Stimulated activated CD8-positive, alpha-beta memory T cell treated with anti-CD3 and anti-CD28 coated beads, Interleukin-4, amount 100 ng/mL, for 48 hours (primary cell): ENCODE results near the gene PDS5B.
A peak's percentile ranks its signal among the peaks of the same experiment; 100 is the strongest.
"Not testable (repeated sequence)": the region's sequence is repeated elsewhere in the genome, so short reads cannot be mapped to it uniquely, and the experiment has no call there.

Experiments
- DNase-seq: peaks from one replicate; pipeline ENCODE4 v3.0.0-alpha.2; 2020

PDS5B gene

DNA sequence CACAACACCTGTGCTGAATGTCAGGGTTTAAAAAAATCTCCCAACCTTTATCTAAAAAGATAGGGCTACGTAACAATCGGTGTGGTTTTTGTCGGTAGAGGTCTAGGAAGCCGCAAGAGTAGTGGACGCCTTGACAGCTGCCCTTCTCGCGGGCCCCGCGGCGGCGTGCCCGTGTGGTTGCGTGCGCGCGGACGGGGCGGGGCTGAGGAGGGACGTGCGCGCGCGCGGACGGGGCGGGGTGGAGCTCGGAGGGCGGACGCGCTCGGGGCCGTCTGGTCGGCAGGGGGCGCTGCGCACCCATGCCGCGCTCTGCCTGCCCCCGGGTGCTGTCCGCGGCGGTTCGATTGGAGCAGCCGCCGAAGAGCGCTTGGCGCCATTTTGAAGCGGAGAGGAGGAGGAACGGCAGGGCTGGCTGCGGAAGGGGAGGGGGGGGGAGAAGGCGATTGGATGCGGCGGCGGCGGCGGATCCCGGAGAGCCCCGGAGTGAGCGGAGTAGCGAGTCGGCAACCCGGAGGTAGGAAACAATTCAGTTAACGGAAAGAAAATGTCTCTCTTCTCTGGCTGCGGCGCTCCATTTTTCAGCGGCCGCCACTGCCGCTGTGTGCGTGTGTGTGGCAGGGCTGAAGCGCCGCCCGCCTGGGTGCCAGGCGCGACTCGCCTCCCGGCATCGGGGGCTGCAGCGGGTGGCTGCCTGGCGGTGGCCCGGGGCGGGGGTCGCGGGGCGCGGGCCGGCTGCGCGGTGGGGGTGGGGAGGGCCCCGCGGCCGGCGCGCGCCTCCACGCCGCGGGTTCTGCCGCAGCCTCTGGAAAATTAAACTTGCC, at the start of gene PDS5B:
PDS5B (plus strand) TSS at position 373 of the 821 bp plus-strand sequence. CDS start 62,321 bp downstream, outside the sequence.
- peak; percentile 94 for DNase-seq

DNA sequence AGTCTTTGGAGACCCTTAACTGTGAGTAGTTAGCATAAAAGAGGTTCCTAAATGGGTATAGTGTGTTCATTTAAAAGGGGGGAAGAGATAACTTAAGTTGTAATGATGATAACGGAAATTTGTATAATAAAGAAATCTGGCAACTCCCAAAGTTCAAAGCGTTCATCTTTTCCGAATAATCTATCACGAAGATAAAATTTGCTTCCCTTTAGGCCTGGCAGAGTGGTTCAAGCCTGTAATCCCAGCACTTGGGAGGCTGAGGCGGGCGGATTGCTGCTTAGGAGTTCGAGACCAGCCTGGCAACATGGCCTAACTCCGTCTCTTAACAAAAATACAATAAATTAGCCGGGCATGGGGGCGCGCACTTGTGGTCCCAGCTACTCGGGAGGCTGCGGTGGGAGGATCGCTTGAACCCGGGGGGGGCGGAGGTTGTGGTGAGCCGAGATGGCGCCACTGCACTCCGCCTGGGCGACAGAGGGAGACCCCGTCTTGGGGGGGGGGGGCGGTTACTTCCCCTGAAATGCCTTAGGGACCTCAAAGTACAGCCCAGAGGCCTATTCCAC, 48.6 kb upstream of the PDS5B start:
- DNase-seq = peak; percentile 70

DNA sequence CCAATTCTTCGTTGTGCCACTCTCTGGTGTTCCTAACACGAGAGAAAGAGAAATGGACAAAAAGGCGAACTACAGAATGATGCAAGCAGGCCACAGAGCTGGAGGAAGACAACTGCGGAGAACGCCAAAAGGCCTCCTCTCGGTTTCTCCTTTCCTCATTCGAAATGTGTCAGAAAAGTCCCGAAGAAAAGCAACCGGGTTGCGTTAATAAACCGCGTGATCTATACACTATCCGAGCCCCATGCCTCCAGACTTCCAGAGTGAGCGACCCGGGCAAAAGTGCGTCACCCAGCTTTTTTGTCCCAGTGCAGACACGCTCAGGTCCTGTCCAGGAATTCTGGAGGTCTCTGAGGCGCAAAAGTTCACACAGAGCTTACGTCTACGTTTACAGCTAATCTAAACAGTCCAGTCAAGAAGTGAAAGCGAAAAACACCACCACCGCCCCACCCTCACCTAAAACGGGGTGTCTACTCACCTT, 48.1 kb upstream of the PDS5B start:
- DNase-seq = peak; percentile 71

DNA sequence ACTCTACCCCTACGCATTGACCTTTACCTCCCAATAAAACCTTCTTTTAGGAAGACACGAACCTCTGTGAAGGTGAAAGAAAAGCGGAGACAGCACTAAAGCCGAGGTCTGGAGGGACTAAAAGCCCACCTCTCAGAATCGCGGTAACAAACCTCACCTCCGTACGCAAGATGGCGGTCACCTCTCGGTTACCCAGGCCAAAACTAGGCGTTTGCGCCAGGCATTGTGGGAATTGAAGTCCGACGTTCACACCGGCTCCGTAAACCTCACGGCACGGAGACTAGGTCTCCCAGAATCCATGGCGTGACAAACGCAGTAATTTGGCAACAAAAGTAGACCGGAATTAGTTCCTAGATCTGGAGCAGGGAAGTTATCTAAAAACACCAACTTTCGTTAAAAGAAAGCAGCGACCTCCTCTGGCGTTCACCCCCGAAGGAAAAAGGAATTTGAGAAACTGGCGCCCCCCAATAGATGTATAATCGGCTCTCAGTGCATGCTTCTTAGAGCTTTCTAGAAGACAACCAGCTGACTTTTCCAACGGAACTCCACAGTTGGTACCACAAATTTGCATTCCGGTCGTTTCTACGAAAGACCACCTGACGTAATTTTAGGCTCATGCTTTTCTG, 47.5 kb upstream of the PDS5B start, which contains the start of gene N4BP2L2:
N4BP2L2 (minus strand) TSS at position 175 of the 626 bp plus-strand sequence. CDS start 1,768 bp downstream, outside the sequence.
- DNase-seq = peak; percentile 91

DNA sequence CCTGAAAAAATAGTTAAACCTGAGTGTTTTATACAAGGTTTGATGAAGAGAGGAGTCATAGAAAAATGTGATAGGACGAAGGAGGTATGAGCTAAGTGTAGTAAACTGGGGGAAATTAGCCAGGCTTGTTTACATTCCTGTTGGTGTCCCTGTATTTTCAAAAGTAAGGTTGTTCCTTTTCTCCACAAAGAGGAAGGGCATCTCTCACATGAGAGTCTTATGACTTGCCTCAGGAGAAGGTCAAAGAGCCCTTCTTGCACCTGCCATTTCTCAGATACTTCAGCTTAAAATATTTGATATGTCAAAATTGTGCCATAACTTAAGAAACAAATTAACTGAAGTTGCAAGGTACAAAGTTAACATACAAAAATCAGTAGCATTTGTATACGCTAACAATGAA, 44.0 kb upstream of the PDS5B start:
- DNase-seq = no peak

GRCh38 chr13:32545083-32545482, 41.2 kb upstream of the PDS5B start:
- DNase-seq = no peak

- no peak for DNase-seq
Observed at GRCh38 chr13:32548837-32549236, 37.4 kb upstream of the PDS5B start.

DNA sequence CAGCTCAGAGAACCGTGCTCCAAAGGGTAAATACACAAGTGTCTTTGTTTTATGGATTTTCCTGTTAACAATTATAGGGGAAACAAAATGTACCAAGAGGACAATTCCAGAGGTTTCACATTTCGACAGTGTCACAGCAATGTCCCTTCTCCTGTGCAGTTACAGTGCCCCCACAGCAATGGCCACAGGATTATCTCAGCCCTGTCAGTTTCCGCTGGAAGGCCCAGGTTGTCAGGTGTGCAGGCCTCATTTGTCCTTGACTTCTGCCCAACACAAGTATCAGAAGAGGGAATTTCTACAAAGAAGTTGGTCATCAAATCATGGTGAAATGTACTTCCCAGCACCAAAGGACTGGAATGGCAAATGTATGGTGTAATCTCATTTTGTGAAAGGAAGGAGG, 36.5 kb upstream of the PDS5B start:
- no peak for DNase-seq

DNA sequence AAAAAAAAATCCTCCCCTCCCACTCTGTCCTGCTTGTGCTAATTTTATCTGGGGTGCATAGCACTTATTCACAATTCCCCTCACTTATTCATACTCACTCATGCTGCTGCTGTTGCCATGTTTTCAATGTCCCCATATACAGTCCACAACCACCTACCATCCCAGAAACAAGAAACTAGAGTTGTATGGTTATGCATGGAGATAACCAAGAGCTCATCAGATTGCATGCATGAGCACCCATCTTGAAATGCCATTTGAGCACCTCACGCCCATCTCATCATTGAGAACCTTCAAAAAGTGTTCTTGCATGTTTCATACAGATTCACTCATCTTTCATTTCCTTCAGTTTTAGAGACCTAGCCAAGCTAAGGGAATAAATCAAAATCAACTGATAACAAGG, 32.5 kb upstream of the PDS5B start:
- DNase-seq = no peak

DNA sequence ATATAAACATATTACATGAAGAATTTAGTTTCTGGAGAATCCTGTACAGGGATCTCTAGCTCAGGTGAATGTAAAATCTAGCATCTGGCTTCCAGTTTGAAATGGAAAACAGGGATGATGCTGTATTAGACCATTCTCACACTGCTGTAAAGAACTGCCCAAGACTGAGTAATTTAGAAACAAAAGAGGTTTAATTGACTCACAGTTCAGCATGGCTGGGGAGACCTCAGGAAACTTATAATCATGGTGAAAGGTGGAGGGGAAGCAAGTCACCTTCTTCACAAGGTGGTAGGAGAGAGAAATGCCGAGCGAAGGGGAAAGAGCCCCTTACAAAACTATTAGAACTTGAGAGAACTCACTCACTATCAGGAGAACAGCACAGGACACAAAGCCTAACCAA, 30.6 kb upstream of the PDS5B start:
- DNase-seq = no peak

GRCh38 chr13:32560842-32561241, 25.4 kb upstream of the PDS5B start:
- not testable (repeated sequence) for DNase-seq

- DNase-seq = not testable (repeated sequence)
Observed at GRCh38 chr13:32575687-32576086, 10.6 kb upstream of the PDS5B start.

GRCh38 chr13:32577032-32577431, 9.2 kb upstream of the PDS5B start:
- no peak for DNase-seq

DNA sequence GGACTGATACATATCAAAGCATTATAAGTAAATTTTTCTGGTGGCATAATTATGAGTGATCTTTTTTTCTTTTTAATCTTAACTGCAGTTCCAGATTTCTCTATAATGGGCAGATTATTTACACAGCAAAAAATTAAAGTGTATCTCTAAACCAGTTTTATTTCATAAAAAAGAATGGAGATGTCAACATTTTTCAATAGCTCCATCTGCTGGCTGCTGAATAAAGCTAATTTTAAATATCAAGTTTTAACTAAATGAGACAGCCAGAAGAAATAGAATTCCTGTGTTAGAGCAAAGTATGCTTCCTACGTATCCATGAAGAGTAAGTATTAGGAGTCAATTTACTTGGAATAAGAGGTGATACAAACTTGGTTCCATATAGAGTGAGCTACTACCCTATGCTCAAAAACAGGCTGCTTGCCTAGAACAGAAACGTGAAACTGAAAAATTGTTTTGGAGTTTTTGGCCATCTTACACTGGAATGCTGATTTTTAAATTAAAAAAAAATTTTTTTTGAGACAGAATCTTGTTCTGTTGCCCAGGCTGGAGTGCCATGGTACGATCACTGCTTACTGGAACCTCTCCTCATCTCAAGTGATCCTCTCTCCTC, 5.0 kb upstream of the PDS5B start:
- DNase-seq = no peak

DNA sequence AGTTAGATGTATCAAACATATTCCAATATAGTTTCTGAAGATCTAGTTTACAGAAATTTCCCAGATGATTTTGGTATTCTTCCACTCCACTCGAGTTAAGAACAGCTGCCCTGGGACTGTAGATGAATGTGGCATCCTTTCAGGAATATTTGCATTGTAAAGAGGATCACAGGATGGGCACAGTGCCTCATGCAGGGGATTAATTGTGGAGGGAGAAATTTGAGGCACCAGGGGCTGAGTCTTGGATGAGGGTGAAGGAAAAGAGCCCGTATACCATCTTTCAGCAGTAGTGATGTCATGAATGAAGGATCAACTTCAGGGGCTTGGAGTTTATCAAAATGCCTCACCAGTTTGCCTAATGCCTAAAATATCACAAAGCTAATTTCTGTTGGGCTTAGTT, 4.0 kb upstream of the PDS5B start:
- no peak for DNase-seq

GRCh38 chr13:32582991-32583390, 3.3 kb upstream of the PDS5B start:
- no peak for DNase-seq

DNA sequence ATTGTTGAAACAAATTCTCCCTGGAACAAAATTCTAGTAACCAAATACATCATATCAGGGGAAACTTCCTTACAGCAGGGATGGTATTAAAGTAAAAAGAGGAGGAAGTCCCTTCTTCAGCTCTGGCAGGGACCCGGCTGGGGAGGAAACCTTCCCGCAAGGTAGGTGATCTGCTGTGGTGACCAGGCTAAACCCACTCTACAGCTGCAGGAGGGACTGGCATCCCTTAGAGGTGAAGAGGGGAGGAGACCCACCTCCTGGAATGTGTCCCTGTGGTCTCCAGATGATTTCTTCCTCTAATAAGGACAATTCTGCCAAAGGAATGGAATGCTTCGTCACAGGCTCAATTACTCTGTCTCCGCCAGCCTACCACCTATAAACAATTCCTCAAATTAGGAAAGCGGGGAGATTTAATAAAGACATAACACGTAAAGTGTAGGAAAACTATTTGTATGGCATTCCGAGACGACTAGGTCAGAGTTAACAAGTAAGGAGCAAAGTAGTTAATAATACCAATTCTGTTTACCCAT, 637 bp upstream of the PDS5B start:
- DNase-seq = peak; percentile 32

DNA sequence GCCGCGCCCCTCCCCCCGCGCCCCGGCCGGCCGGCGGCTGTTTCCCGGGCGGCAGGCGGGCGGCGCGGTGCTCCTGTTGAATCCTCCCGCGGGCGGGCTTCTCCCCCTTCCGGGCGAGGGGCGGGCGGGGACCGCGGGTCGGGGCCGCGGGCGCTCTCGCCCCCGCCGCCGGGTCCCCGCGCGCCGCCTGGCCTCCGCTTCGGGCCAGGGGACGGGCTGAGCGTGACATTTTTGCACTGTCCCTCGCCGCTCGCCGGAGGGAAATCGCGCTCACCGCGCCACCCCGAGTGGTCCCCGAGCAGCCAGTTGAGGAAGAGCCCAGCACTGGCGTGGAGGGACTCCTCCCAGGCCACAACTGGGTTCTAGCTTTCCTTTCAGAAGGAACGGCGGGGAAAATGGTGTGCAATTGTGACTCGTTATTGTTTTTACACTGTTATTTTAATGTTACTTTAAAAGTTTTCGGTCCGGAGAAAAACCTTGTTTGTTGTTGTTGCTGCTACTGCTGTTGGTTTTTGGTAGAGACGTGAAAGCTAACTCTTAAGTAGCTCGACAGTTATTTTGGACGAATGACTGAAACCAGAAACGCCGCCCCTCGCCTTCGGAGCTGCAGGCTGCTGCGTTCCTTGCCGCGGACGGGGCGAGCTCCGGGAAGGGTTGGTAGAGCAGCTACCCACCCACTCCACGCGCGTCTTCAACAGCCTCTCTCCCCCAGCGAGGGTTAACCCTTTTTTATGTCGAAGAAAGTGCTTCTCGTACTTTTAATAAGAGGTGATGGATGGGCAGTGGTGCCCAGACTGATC, 959 bp downstream of the PDS5B start:
- DNase-seq = peak; percentile 68

- no peak for DNase-seq
Observed at GRCh38 chr13:32587811-32588170, 1.5 kb downstream of the PDS5B start.

GRCh38 chr13:32588736-32589135, 2.5 kb downstream of the PDS5B start:
- no peak for DNase-seq

DNA sequence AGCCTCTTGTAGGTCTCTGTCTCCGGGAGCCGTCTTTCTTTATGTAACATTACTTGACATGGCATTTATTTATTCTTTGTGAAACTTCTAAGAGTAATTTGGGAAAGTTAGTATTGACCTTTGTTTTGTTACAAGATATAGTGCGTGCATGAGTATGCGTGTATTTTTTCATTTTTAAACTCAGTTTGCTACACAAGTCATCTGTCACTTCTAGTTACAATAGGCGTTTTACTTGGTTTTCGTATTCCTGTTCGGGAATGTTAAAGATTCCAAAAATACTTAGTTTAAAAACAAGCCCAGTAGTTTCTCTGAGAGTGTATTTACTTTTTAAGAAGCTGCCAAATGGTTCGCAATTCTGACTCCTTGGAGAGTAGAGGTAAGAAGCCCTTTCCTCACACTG, 3.2 kb downstream of the PDS5B start:
- DNase-seq = no peak

DNA sequence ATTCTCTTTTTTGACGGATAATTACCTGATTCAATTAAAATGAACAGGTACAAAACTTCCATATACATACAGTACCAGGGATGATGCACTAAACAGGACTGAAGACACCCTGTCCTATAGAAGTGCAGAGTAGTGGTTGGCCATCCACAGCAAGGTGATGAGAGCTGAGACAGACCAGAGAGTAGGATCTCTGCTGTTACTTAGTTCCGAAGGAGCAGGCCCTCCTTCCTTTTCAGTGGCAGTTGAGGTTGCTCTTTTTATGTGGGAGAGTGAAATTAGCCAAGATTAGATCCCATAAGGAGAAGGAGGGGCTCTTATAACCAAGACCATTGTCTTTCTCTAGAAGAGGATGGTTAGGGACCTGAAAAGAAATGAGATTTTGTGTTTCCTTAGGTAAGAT, 4.0 kb downstream of the PDS5B start:
- no peak for DNase-seq
